Measurements from ENCODE around the gene PLCB1.

PLCB1 gene

DNA sequence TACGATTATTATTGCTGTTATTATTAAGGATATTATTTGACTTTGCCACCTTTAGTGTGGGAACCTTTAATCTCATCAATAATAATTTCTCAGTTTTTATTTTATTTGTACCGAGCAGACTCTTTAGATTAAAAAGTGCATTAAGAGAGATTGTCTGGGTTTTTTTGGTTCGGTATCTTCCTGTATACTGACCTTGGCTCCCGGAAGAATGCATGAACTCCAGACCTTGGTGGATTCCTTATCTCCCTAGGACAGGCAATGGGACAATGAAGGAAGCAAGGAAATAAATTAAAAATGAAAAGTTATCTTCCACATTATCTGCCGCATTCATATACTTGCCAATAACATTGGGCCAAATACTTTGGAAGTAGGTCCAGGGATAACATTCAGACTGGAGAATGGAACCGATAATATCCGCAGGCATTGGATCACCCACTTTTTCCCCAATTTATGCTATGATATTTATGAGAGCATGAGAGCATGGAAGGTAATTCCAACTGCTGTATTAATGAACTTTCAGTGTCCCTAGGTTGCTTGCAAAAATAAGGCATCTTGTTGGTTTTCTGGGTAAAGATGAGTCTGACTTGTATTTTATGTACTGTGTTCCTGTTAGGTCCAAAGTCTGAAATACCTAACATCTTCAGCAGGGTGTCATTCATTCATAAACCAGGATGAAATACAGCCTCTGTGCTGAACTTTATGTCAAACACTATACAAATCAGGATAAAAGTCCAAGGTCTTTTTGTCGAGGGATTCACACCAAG lies 232.1 kb downstream of the PLCB1 start:
- TF ChIP-seq, protein P1, sequence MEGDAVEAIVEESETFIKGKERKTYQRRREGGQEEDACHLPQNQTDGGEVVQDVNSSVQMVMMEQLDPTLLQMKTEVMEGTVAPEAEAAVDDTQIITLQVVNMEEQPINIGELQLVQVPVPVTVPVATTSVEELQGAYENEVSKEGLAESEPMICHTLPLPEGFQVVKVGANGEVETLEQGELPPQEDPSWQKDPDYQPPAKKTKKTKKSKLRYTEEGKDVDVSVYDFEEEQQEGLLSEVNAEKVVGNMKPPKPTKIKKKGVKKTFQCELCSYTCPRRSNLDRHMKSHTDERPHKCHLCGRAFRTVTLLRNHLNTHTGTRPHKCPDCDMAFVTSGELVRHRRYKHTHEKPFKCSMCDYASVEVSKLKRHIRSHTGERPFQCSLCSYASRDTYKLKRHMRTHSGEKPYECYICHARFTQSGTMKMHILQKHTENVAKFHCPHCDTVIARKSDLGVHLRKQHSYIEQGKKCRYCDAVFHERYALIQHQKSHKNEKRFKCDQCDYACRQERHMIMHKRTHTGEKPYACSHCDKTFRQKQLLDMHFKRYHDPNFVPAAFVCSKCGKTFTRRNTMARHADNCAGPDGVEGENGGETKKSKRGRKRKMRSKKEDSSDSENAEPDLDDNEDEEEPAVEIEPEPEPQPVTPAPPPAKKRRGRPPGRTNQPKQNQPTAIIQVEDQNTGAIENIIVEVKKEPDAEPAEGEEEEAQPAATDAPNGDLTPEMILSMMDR (IDR thresholded peaks at IDR 0.05), result no peak
- intact Hi-C loops (cut with DNase I; ENCODE audit: low total_unique reads), result no loop called here
- Histone ChIP-seq H3K4me1 (no peaks in the 10 kb centered on the region), H3K27ac (no peak overlapping the region), H3K9me3 (no peaks in the 10 kb centered on the region), H3K36me3 (no peaks in the 10 kb centered on the region), H3K4me3 (no peak overlapping the region), H3K27me3 (no peaks in the 10 kb centered on the region)
- DNase-seq, result no peak

DNA sequence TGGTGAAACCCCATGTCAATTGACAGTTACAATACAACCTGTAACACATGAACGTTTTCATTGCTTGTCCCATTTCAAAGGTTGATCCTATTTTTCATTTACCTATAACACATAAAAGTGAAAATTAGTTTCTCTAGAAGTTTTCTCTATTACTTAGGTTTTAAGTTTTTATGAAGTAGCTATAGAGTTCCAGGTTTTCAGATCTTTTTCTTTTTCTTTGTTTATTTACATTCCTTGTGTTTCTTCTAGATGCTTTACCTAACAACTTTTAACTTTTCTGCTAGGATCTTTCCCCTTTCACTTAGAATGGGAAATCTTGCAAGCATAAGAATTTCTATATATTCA lies 232.6 kb downstream of the PLCB1 start:
- TF ChIP-seq, protein P1 (IDR thresholded peaks at IDR 0.05), result no peak
- intact Hi-C loops (cut with DNase I; ENCODE audit: low total_unique reads), result no loop called here
- no peak for DNase-seq
- no peaks in the 10 kb centered on the region for H3K36me3 ChIP-seq
- no peak overlapping the region for H3K4me3 ChIP-seq
- no peak overlapping the region for H3K27ac ChIP-seq
- H3K27me3 ChIP-seq, result no peaks in the 10 kb centered on the region
- no peaks in the 10 kb centered on the region for H3K4me1 ChIP-seq
- H3K9me3 ChIP-seq, result no peaks in the 10 kb centered on the region

DNA sequence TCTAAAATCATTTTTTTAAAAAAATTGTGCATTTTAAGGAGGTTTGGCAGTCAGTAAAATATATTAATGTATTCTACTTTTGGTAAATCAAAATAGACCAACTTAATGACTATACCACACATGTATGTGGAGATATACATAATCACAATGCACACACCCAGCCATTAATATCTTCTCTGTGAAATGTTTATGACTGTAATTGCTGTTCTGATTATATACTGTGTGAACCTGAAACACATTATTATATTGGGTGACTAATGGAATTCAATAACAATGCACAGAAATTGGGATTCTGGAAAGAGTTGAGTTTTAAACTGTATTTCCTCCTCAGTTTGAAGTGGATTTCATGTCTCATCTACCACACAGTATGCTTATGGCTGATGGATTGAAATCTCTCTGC lies 233.6 kb downstream of the PLCB1 start:
- Histone ChIP-seq H3K4me1 (no peaks in the 10 kb centered on the region), H3K27me3 (no peaks in the 10 kb centered on the region), H3K4me3 (no peak overlapping the region), H3K27ac (no peak overlapping the region), H3K36me3 (no peaks in the 10 kb centered on the region), H3K9me3 (no peaks in the 10 kb centered on the region)
- intact Hi-C loops (cut with DNase I; ENCODE audit: low total_unique reads), result no loop called here
- TF ChIP-seq, protein P1 (IDR thresholded peaks at IDR 0.05), result no peak
- no peak for DNase-seq

DNA sequence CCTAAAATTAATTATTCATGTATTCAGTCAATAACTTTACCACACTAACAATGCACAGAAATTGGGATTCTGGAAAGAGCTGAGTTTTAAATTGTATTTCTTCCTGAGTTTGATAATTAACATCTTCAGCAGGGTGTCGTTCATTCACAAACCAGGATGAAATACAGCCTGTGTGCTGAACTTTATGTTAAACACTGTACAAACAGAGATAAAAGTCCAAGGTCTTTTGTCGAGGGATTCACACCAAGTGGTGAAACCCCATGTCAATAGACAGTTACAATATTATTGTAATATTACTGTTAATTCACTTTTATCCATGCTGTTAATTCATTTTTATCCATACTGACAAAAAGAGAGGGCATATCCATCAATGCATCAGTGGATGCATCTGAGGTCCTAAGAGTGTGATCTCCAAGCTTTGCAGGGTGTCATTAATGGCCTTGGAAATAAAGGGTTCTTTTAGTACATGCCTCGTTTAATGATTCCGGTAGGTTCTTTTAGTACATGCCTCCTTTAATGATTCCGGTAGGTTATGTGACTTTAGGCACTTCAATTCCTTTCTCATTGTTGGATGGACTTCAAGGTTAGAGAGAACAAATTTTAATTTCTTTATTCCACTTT lies 234.3 kb downstream of the PLCB1 start:
- DNase-seq, result no peak
- no peaks in the 10 kb centered on the region for H3K27me3 ChIP-seq
- intact Hi-C loops (cut with DNase I; ENCODE audit: low total_unique reads), result no loop called here
- H3K4me3 ChIP-seq, result no peak overlapping the region
- H3K36me3 ChIP-seq, result no peaks in the 10 kb centered on the region
- no peaks in the 10 kb centered on the region for H3K9me3 ChIP-seq
- TF ChIP-seq, protein P1 (IDR thresholded peaks at IDR 0.05), result no peak
- no peak overlapping the region for H3K27ac ChIP-seq
- no peaks in the 10 kb centered on the region for H3K4me1 ChIP-seq

DNA sequence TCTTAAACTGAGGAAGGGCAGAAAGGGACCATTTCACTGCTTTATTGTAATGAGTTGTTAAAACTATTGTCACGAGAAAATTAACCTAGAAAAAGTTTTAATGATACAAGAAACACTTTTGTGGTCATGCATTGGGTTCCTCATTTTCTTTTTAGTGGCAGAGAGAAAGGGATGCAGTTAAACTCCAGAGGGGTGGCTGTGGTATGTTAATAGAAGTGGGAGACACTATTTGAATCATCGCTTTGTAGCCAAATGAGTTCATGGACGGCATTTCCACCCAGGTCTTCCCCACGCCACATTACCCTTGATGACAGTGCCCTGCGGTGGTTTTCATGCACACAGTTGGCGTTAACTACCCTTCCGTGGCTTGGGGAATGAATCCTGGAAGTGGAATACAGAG lies 235.6 kb downstream of the PLCB1 start:
- Histone ChIP-seq H3K27me3 (no peaks in the 10 kb centered on the region), H3K36me3 (no peaks in the 10 kb centered on the region), H3K4me3 (no peak overlapping the region), H3K27ac (no peak overlapping the region), H3K9me3 (no peaks in the 10 kb centered on the region), H3K4me1 (no peaks in the 10 kb centered on the region)
- TF ChIP-seq, protein P1 (IDR thresholded peaks at IDR 0.05), result no peak
- DNase-seq, result no peak
- intact Hi-C loops (cut with DNase I; ENCODE audit: low total_unique reads), result no loop called here
